Osteocyte (in vitro differentiated cells): ENCODE results near the gene ELL. TPM values are rescaled to one million over a fixed set of nuclear protein-coding genes. Genes with fewer than 3 reads are reported as not detected.

Experiments used
- DNase-seq: peaks from one replicate; pipeline ENCODE4 v3.0.0; 2021; ENCODE audit warnings: mixed read lengths; ENCODE audit not compliant: unreplicated experiment; ENCODE audit errors: extremely low spot score
- H3K27ac Mint-ChIP-seq: one replicate; pipeline ENCODE4 v1.8.0; 2021; ENCODE audit warnings: mild to moderate bottlenecking, mixed read lengths; ENCODE audit not compliant: unreplicated experiment
- H3K27me3 Mint-ChIP-seq: one replicate; pipeline ENCODE4 v1.8.0; 2021; ENCODE audit warnings: mixed read lengths; ENCODE audit not compliant: unreplicated experiment
- H3K36me3 Mint-ChIP-seq: one replicate; pipeline ENCODE4 v1.8.0; 2021; ENCODE audit warnings: mixed read lengths; ENCODE audit not compliant: unreplicated experiment
- H3K4me1 Mint-ChIP-seq: one replicate; pipeline ENCODE4 v1.8.0; 2021; ENCODE audit warnings: mixed read lengths; ENCODE audit not compliant: unreplicated experiment
- H3K4me3 Mint-ChIP-seq: one replicate; pipeline ENCODE4 v1.8.0; 2021; ENCODE audit warnings: mild to moderate bottlenecking, moderate library complexity, mixed read lengths; ENCODE audit not compliant: unreplicated experiment
- H3K9me3 Mint-ChIP-seq: one replicate; pipeline ENCODE4 v1.8.0; 2021; ENCODE audit warnings: mixed read lengths; ENCODE audit not compliant: unreplicated experiment
- CTCF ChIP-seq: fragments of 200-600 bp; sonication (generic); IDR thresholded peaks from 2 replicates; pipeline ENCODE4 v1.5.0; 2021; ENCODE audit warnings: antibody characterized with exemption, mild to moderate bottlenecking, moderate library complexity
- total RNA-seq: library from RNA; stranded (reverse); gene quantifications from 2 replicates; pipeline ENCODE4 v1.2.1, GENCODE V29; 2021

The ELL gene
- total RNA-seq, 1 donor from 2014 or later: 17.6 TPM

DNA sequence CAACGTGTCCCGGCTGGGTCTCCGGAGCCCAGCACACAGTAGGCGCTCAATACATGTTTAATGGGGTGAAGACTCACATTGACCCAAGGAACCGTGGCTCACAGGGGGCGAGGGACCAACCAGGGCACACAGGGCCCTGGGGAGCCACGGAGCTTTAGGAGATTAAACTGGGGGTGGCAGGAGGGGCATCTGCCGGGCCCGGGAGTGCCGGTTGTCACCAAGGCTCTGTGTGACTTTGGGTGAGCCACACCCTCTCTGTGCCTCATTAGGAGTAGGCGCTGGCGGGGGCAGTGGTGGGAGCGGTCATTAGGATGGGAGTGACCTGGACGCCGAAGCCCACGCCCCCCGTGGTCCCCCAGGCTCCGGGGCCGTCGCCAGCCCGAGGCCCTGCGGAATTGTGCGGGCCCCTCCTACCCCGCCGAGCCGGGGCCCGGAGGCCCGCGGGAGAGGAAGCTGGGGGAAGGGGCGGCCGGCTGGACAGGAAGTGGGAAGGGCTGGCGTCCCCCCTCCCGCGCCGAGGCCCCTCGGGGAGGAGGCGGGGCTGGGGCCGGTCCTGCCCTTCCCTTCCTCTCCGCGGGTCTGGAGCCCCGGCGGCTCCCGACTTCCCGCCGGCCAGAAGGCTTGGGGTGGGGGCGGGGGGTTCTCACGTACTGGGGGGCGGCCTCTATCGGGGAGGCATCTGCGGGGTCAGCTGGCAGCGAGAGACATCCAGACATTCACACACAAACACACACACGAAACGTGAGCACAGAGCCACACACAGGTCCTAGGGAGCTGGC lies 104.4 kb downstream of the ELL start:
- H3K27me3 Mint-ChIP-seq: no peaks in the 10 kb centered on the region
- H3K9me3 Mint-ChIP-seq: no peaks in the 10 kb centered on the region
- no peak for TF ChIP-seq CTCF
- peak; percentile 95 for DNase-seq
- peak overlapping the region; percentile 100 for H3K27ac Mint-ChIP-seq
- peaks cover 69% of the 10 kb centered on the region for H3K4me1 Mint-ChIP-seq
- H3K4me3 Mint-ChIP-seq: peak overlapping the region; percentile 73
- H3K36me3 Mint-ChIP-seq: no peaks in the 10 kb centered on the region

DNA sequence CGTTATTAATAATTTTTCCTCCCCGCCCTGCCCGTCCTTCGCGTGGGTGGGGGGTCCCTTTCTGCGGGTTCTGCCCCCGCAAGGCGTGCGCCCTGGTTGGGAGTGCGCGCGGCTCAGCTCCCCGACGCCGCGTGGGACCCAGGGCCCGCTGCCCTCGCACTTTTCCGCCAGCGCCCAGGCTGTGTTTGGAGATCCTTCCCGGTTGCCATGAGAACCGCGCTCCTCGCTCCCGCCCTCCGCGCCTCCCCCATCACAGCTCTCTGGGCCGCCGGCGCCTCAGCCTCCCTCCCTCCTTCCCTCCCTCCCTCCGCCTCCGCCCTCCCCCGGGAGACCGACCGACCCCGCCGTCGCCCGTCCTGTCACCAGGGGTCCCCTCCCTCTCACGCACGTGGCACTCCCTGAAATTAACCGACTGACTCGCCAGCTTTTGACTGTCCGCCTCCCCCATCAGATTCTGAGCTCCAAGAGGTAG lies 105.1 kb downstream of the ELL start:
- peak; percentile 97 for DNase-seq
- H3K36me3 Mint-ChIP-seq: no peaks in the 10 kb centered on the region
- TF ChIP-seq CTCF: no peak
- H3K4me1 Mint-ChIP-seq: peaks cover 65% of the 10 kb centered on the region
- peak overlapping the region; percentile 100 for H3K27ac Mint-ChIP-seq
- H3K9me3 Mint-ChIP-seq: no peaks in the 10 kb centered on the region
- H3K4me3 Mint-ChIP-seq: peak overlapping the region; percentile 73
- H3K27me3 Mint-ChIP-seq: no peaks in the 10 kb centered on the region

DNA sequence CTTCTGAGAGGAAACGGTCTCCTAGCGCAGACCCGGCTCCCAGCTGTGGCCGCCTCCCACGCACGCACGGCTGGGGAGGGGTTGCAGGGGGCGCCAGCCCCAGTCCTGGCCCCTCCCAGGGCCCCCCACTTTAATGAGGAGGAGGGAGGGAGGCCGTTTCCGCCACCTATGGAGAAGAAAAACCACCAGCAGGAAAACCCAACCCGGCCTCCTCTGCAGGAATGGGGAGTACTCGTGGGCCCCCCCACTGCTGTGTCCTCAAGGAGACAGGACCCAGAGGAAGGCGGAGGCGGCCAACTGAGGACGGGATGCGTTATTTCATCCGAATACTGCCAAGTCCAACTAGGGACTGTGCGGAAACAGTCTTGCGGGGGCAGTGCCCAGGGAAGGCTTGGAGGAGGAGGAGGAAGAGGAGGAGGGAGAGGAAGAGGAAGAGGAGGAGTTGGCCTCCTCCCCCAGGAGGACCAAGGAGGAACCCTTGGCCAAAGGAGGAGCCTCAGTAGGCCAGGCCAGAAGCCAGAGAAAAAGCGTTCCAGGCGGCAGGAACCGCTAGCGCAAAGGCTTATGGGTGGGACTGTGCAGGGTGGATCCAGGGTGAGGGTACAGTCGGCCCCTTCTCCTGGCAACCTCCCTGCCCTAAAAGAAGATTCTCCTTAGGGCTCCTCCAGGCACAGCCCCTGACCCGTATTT lies 106.5 kb downstream of the ELL start:
- Mint-ChIP-seq H3K27ac (peak overlapping the region; percentile 100), H3K9me3 (no peaks in the 10 kb centered on the region), H3K4me1 (peaks cover 52% of the 10 kb centered on the region), H3K36me3 (no peaks in the 10 kb centered on the region), H3K4me3 (peak overlapping the region; percentile 56), H3K27me3 (no peaks in the 10 kb centered on the region)
- no peak for DNase-seq
- no peak for TF ChIP-seq CTCF

DNA sequence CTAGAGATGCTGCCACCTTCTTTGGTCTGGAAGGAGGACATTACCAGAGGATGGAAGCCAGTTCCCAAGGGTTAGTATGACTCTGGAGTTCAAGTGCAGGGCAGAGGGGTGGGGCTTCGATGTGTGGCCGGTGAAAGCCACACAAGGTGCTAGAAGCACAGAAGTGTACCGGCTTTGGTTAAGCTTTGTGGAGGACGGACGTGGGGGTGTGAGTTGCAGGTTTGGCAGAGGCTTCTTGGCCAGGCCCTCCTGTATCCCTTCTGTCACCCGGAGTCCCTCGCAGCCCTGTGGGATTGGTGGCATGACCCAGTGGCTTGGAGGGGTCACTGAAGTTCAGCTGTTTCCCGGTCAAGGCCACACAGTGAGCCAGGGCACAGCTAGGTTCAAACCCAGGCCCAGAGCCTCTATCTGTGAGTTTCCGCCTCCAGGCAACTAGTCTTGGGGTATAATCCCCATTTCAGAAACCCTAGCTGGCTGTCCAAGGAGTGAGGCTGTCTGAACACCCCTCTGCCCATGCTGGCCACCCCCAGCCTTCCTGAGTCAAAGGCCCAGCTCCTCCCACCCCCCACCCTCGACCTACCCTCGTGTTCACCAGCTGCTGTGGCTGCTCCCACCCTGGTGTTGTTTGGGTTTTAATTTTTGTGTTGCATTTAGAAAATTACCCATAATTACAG lies 107.2 kb downstream of the ELL start:
- Mint-ChIP-seq H3K4me3 (peak overlapping the region; percentile 22), H3K9me3 (no peaks in the 10 kb centered on the region), H3K27me3 (no peaks in the 10 kb centered on the region), H3K27ac (peak overlapping the region; percentile 100), H3K4me1 (peaks cover 51% of the 10 kb centered on the region), H3K36me3 (no peaks in the 10 kb centered on the region)
- DNase-seq: no peak
- no peak for TF ChIP-seq CTCF
